NCI-H345 treated with DMSO at 0.1 percent for 48 hours (cell line): ENCODE data around the gene IFIT1B.
"Not testable (repeated sequence)": the region's sequence is repeated elsewhere in the genome, so short reads cannot be mapped to it uniquely, and the experiment has no call there.

ENCODE experiments used
- DNase-seq: peaks from one replicate; lab custom pipeline; 2025; ENCODE audit not compliant: unreplicated experiment; lab: John Stamatoyannopoulos, UW

IFIT1B gene

DNA sequence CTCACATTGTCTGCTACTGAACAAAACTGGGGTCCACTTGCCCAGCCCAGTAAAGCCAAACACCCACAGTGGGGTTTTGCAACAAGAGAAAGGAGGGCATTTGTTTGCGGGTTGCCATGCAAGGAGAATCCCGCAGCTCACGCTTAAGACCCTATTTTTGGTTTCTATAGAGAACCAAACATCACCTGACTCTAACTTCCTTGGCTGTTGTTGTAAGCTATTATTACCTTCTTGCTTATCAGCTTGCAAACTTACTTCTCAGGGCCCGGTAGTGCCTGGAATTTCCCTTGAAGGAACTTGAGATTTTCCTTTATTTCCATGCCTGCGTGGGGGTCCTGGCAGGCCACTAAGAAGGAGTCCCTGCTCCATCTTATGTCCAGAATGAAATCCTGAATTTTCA, 29.4 kb upstream of the IFIT1B start:
- DNase-seq, result no peak

DNA sequence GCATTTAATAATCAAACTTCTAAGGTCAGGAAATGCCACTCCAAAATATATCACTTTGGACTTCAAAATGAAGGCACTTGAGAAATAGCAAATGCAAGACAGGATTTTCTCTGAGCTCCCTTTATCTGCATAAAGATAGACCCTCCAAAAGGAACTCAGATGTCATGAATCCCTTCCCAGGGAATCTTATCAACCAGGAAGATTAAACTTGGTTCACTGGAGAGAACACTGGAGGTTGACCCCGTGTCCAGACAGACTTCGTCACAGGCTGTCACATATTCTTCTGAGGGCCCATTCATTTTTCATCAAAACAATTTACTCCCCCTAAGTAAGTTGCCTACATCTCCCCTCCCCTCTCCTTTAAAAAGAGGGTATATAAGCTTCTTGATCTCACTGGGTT, 28.9 kb upstream of the IFIT1B start:
- no peak for DNase-seq

DNA sequence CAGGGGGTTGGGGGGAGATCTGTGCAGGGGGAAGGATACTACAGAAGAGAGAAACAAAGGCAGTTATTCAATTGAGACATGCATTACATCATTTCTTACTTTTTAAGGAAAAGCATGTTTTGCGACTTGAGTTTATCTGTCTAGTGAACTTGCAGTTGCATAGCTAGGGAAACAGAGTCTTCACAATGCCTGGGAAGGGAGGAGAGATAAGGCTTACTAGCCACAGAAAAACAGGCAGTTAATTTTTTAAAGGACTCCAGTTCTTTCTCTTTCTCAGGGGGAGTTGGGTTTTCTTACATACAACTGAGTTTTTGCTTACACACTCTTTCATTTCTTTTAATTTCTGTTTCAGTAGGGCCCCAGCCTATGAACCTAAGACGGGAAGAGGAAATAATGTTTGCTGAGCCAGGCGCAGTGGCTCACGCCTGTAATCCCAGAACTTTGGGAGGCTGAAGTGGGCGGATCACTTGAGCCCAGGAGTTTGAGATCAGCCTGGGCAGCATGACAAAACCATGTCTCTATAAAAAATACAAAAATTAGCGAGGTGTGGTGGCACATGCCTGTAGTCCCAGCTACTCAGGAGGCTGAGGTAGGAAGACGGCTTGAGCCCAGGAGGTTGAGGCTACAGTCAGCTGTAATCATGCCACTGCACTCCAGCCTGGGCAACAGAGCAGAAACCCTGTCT, 27.1 kb upstream of the IFIT1B start:
- not testable (repeated sequence) for DNase-seq

DNA sequence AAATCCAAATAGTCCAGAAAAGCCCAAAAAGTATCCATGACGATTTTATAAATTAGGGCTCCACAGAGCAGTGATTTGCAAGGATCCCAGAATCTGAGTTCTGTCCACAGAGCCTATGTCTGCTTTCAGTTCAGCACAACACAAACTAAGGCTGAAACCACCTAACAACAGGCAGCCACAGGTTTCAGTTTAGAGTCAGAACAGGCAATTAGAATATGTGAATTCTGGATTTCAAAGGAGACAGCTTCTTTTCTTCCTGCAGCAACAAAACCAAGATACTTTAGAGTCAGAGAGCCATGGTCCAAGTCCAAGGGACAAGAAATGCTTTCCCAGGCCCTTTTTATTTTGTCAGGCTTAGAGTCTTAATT, 26.5 kb upstream of the IFIT1B start:
- DNase-seq, result no peak

DNA sequence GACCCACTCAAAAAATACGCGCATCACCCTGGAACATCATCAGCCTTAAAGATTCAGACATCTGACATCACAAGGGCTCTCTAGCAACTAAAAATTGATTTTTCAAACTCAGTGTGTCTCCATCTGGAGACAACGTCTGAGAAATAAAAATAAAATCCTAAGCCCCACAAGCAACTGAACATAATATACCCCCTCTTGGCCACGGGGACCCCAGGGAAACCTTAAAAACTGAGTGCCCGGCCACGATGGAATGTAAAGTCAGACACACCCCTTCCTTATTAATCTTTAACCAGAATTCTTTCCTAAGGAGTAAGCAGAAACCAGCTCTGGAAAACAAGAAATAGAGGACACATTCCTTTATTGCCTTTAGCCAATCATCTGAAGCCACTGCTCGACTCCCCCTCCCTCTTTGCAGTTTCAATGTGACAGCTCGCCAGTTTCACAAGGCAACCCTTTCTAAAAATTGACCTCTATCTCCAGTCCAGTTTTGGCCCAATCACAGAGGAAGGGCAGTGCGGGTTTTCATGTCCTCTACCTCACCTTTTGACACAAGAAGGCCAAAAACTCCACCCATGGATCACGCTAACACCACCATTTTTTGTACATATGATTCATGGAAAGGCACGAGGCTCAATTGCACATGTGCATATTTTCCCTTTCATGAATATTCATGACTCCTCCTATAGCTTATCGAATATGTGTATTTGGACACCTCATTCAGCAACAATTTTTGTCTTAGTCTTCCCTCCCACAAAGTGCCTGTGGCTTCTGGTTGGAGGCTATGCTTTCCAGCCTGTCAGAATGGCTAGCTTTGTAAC, 25.9 kb upstream of the IFIT1B start:
- DNase-seq, result no peak

DNA sequence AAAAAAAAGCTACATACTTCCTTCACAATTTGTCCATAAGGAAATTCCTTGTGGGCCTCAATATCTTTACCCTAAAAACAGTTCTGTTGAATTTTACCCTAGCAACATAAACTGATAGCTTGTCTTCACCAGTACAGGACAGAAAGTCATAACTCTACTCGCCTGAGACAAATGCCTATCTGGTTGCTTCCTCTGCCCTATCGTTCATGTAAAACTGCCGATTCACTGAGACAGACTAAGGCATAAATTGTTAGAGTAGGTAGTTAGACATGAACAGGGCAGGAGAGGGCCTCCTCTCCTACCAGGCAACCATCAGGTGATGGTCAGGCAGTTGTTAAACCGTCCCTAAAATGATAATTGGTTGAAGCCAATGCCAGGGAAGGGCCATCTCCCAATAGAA, 25.1 kb upstream of the IFIT1B start:
- DNase-seq, result no peak

DNA sequence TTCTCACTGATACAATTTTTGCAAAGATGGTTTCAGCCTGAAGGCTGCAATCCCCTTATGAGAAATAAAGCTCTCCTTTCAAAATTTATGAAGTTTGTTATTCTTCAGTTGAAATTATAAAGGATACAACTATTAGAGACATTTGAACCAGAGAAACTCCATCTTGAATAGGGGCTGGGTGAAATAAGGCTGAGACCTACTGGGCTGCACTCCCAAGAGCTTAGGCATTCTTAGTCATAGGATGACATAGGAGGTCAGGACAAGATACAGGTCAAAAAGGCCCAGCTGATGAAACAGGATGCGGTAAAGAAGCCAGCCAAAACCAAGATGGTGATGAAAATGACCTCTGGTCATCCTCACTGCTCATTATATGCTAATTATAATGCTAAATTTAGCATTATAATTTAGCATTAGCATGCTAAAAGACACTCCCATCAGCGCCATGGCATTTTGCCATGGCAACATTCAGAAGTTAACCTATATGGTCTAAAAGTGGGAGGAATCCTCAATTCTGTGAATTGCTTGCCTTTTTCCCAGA, 22.4 kb upstream of the IFIT1B start:
- DNase-seq, result no peak

DNA sequence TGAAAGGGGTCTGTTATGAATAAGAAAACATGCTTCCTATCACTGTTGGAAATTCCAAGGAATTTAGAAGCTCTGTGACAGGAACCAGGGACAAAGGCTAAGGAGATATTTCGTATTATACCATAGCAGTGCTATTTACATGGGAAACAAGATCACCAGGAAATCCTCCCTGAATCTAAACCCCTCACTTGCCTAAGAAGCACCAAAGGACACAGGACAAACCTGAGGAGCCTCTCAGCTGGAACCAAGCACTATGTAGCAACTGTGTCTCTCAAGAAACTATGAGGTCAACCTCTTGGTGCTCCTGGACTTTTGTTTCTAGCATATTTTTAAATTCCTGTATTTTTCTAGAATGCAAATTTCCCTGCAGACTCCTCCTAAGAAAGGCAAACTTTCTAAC, 20.8 kb upstream of the IFIT1B start:
- no peak for DNase-seq

DNA sequence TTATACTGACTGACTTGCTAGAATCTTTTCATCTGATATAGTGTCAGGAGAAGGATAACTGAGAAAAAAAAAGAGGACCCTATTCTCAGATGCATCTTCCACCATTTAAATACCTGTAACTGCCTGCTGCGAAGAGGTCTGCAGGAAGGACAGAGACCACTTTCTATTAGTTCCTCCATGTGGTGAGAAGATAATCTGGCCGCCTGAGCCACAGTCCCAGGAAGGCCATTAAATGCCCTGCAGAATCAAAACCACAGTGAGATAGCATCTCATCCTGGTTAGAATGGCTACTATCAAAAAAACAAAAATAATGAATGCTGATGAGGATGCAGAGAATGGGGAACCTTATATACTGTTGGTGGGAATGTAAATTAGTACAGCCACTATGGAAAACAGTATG, 19.9 kb upstream of the IFIT1B start:
- DNase-seq, result no peak

DNA sequence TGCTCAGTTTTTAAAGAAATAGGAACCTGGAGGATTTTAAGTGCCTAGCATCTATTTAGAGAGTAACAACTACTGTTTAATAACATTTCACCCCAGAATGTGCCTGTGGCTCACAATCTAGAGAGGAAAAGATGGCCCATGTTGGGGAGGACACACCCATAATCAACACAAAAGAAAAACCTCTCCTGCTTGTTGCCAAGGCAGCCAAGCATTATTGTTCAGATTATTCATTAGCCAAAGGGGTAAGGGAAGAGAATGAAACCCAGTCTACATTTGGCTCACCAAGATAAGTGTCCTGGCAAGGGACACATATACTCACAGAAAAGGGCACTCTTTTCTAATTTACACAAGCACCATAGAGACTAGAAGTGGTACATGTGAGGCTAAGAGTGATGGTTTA, 17.7 kb upstream of the IFIT1B start:
- no peak for DNase-seq

DNA sequence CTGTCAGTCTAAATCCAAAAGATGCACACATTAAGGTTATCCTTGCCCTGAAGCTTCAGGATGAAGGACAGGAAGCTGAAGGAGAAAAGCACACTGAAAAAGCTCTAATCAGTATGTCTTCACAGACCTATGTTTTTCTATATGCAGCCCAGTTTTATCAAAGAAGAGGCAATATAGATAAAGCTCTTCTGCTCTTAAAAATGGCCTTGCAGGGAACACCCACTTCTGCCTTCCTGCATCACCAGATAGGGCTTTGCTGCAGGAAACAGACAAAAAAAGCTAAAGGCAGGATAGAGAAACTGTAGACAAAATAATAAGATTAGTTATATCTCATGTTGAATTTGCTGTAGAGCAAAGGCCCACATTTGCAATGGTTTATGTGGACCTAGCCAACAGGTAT, 14.9 kb upstream of the IFIT1B start:
- DNase-seq, result no peak

DNA sequence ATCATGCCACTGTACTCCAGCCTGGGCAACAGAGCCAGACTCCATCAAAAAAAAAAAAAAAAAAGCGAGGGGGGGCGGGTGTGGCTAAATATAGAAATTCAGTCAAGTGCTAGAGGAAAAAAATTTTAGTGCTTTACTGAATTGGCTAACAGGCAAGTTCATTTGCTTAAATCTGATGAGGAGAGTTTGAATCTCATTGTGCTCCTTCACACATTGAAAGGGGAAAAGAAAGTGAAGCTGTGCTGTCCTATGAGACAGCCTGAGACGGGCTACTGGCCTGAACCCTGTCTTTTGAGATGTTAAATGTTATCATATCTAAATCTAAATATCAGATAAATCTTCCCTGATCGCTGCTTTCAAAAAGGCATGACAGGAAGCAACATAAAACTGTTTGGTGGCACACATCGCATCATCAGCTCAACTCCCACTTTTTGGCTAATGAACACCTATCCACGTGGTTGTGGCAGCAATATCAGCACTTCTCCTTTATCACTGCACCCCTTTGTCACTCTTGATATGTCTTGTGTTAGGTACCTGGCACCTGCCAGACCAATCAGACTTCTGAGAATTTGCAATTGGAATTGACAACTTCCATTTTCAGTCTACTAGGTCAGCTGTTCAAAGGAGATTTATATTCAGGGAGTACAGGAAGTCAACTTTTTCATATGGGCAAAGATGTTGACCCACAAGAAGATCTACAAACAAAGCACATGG, 14.0 kb upstream of the IFIT1B start:
- DNase-seq, result no peak

DNA sequence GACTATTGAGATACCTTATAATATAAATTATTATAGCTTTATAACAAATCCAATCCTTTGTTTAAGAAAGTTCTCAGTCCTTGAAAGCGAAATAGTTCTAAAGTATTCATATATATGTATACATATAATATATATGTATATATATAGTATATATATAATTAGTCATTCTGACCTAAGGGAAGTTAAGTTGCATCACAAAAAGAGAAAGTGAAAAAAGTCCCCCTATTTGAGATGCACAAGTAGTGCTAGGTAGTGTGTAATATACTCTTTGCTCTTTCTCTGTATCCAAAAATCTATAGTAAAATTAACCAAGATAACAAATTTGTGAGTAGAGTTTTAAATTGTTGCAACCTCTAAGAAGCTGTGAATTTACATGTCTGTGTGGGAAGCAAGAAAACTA, 13.3 kb upstream of the IFIT1B start:
- no peak for DNase-seq

DNA sequence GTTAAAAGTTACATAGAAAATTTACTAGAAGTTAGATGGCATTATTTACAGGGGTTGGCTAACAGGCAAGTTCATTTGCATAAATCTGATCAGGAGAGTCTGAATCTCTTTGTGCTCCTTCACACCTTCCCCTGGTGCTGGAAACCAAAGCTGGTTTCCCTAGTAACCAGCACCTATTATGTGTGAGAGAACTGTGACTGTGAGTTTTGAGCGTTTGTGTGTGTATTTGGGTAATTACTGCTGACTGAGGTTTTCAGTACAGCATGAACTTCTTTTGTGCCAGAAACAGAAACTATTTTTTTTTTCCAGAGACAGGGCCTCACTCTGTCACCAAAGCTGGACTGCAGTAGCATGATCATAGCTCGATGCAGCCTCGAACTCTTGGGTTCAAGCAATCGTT, 10.3 kb upstream of the IFIT1B start:
- DNase-seq, result no peak

DNA sequence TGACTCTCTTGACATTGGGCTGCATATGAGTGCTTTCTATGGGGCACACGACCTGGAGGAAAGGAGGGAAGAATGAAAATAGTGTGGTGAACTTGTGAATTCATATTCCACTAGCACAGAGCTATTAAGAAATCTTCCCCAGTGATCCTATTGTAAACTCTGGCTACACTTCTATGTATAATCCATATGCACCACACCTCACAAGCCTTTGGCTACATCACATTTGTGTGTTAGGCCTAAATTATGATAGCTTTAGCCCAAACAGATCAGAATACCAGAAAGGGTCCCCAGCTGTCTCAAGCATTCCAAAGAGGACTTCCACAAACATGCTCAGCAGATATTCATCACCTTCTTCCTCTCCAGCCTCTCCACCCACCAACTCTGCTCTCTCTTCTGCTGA, 9.7 kb upstream of the IFIT1B start:
- no peak for DNase-seq

DNA sequence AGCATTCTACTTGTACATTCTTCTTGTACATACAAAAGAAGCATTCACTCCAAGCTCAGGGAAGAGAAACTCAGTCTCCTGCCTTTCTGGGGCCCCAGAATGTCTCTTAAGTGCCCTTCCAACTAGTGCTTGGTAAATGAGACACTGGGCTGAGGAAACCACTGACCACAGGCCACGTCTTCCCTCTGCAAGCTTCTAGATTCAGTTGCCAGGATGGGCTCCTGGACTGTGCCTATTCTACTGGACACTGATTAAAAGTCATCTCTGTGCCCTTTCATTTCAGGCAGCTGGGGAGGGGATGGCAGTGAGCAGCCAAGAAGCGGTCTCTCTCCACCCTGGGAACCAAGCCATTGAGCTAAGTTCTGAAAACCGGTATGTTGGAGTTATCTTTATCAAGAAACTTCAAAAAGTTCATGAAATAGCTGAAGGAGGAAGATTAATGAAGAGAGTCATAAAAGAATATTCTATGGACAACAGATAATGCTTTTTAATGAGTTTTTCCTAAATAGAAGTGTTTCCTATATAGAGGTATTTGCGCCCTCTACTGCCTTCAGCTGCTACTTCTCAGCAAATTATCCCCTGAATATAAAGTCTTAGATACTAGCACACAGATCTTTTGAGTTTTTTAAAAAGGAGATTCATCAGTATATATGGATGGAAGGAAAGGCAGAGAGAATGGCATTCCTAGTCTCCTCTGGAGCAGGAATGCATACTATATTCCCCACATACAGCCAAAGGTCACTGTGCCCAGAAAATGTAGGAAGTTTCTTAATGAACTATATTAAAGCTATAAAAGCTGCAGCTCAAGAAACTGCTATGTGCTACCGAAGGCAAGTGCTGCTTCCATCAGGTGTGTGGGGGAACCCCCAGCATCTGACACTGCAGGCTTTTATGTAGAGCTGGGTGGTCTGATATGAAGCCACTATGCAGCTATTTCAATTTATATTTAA, 8.4 kb upstream of the IFIT1B start:
- no peak for DNase-seq

DNA sequence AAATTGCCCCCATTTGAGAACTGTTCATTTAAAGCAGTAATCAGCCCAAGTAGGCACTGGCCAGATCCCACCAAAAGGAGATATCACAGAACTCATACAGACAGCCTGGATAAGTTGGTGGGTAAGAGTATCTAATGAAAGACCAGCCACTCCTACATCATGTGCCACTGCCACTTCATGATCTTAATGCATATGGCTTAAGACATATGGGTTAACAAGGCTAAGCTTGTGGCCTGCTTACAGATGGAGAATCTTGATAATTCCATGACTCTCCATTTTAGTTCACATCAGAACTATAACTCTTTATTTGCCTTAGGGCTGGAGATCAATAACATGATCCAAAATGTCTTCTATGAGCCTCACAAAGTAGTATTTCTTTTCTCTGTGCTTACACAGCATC, 6.8 kb upstream of the IFIT1B start:
- no peak for DNase-seq

DNA sequence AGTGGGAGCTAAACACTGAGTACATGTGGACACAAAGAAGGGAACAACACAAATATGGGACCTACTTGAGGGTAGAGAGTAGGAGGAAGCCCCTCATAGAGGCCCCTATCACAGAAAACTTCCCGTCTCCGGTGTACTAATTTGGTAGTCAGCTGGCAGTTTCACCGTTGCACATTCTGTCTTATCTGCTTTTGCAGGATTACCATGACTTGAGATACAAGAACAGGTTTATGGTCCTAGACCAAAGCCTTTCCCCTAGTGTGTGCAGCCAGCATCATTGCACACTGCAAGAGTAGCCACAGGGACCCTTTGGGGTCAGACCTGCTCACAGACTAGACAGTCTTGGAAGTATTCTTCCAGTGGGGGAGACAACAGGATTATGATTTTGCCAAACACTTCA, 5.9 kb upstream of the IFIT1B start:
- DNase-seq, result no peak

DNA sequence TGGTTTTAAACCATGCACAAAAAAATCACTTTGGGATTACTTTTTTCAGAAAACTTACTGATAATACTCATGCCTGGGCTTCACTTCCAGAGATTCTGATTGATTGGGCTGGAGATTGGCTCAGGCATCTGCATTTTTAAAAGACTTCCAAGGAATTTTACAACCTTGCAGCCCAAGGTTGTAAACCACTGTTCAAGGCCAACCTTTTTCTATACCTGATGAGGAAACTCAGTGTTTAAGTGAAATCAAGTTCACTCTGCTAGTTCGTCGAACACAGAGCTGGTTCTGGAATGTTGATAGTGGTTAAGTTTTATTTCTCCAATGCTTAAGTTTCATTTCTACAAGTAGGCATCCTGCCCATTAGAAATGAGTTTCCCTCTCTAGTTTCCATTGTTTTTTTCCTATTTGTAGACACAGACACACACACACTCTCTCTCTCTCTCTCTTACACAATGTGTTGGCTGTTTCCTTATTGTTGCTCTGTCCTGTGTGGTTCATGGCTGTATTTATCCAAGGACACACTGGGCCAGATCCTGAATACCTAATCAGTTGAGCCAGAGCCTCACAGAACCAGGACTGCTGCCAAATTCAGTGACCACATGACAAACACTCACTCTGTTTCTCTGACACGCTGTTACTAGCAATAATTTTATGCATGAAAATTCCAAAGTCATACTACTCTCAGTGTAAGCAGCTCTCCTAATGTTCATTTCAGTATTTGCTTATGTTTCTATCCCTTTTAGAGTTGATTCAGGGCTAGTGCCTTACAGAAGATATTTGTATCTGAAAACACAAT, 3.7 kb upstream of the IFIT1B start:
- DNase-seq, result no peak

DNA sequence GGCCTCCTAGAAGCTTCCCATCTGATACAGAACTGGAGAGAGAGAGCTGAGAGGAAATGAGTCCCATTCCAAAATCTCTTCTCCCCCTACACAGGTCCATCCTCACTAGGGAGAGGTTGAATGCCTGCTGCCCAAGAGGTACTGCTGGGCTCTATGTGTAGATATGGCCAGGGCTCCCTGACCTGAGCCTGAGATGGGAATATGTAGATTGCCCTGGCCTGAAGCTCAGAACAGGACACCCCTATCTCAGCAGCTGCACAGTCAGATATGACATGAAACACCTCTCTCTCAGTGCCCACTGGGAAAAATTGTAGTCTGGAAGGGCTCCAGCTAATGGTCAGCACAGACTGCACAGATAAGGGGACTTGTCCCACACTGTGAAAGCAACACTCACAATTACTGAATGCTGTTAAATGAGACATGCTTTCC, 3.1 kb upstream of the IFIT1B start:
- DNase-seq, result no peak
